Stomach (tissue), 4 donors: ENCODE data around the gene ICAM3.
A peak's percentile ranks its signal among the peaks of the same experiment; 100 is the strongest.

Experiments
- POLR2A ChIP-seq, 4 donors: fragments of 450-650 bp; IDR thresholded peaks; one replicate each; pipeline ENCODE4 v1.6.1; 2016; ENCODE audit warnings: antibody characterized with exemption in 4 of 4, control low read depth in 2 of 4, mild to moderate bottlenecking in 1 of 4, moderate library complexity in 1 of 4
- POLR2AphosphoS5 ChIP-seq, 3 donors: sonication (generic); formaldehyde crosslinking; IDR thresholded peaks; one replicate each; pipeline ENCODE4 v1.6.1; 2016; ENCODE audit warnings: antibody characterized with exemption in 3 of 3
- TF ChIP-seq, protein P1 (sequence below), 7 experiments: fragments of 450-650 bp in 4 of 7; fragments of 200-600 bp in 3 of 7; sonication (generic) in 3 of 7; IDR thresholded peaks; one replicate each; pipeline ENCODE4 v1.5.1; 2016 to 2019; ENCODE audit warnings: antibody characterized with exemption in 7 of 7, control low read depth in 2 of 7, mild to moderate bottlenecking in 1 of 7

- TF ChIP-seq POLR2A (IDR thresholded peaks at IDR 0.05) (no peak), POLR2AphosphoS5 (IDR thresholded peaks at IDR 0.05) (peak; percentile 3 to 70 (median 62))
- TF ChIP-seq, protein P1, sequence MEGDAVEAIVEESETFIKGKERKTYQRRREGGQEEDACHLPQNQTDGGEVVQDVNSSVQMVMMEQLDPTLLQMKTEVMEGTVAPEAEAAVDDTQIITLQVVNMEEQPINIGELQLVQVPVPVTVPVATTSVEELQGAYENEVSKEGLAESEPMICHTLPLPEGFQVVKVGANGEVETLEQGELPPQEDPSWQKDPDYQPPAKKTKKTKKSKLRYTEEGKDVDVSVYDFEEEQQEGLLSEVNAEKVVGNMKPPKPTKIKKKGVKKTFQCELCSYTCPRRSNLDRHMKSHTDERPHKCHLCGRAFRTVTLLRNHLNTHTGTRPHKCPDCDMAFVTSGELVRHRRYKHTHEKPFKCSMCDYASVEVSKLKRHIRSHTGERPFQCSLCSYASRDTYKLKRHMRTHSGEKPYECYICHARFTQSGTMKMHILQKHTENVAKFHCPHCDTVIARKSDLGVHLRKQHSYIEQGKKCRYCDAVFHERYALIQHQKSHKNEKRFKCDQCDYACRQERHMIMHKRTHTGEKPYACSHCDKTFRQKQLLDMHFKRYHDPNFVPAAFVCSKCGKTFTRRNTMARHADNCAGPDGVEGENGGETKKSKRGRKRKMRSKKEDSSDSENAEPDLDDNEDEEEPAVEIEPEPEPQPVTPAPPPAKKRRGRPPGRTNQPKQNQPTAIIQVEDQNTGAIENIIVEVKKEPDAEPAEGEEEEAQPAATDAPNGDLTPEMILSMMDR (IDR thresholded peaks at IDR 0.05) = no peak
These were observed 41.1 kb upstream of the ICAM3 start, which contains the start of gene TYK2 for GRCh38 chr19:10380313-10381102.
